IMR-90 (cell line): ENCODE measurements around the gene CASK.

ENCODE experiments used
- BHLHE40 ChIP-seq: fragments of 150-350 bp; IDR thresholded peaks from 2 replicates; pipeline ENCODE4 v1.6.1; 2016; ENCODE audit warnings: mild to moderate bottlenecking, low read depth, low read length
- CEBPB ChIP-seq: IDR thresholded peaks from 2 replicates; pipeline ENCODE4 v1.6.1; 2012; ENCODE audit warnings: low read depth, low read length, improper control_type of control experiment
- CTCF ChIP-seq: conservative IDR thresholded peaks from 2 replicates; pipeline ENCODE4 v1.5.1; 2012; ENCODE audit warnings: mild to moderate bottlenecking, low read depth, low read length, improper control_type of control experiment
- ELK1 ChIP-seq: fragments of 150-350 bp; IDR thresholded peaks from 2 replicates; pipeline ENCODE4 v1.6.1; 2016; ENCODE audit warnings: low read depth, mild to moderate bottlenecking, low read length, moderate library complexity, borderline replicate concordance
- FOS ChIP-seq: fragments of 150-350 bp; IDR thresholded peaks from 2 replicates; pipeline ENCODE4 v1.6.1; 2016; ENCODE audit warnings: low read depth, low read length
- MAFK ChIP-seq: IDR thresholded peaks from 2 replicates; pipeline ENCODE4 v1.6.1; 2012; ENCODE audit warnings: low read depth, low read length, improper control_type of control experiment
- MXI1 ChIP-seq: IDR thresholded peaks from 2 replicates; pipeline ENCODE4 v1.6.1; 2012; ENCODE audit warnings: low read depth, mild to moderate bottlenecking, low read length, moderate library complexity, borderline replicate concordance
- NFE2L2 ChIP-seq: fragments of 150-350 bp; IDR thresholded peaks from 2 replicates; pipeline ENCODE4 v1.6.1; 2016; ENCODE audit warnings: low read depth, mild to moderate bottlenecking, low read length
- POLR2A ChIP-seq: IDR thresholded peaks from 2 replicates; pipeline ENCODE4 v1.6.1; 2012; ENCODE audit warnings: mild to moderate bottlenecking, low read depth, low read length
- RAD21 ChIP-seq: IDR thresholded peaks from 2 replicates; pipeline ENCODE4 v1.6.1; 2012; ENCODE audit warnings: low read length, improper control_type of control experiment
- USF2 ChIP-seq: fragments of 150-350 bp; IDR thresholded peaks from 2 replicates; pipeline ENCODE4 v1.6.1; 2017; ENCODE audit warnings: mild to moderate bottlenecking, antibody characterized with exemption, low read length, low read depth

GRCh38 chrX:41672643-41673042 is 250.7 kb downstream of the CASK start:
- TF ChIP-seq CTCF, result no peak
- TF ChIP-seq POLR2A, result no peak
- no peak for TF ChIP-seq BHLHE40
- no peak for TF ChIP-seq RAD21
- no peak for TF ChIP-seq MXI1
- no peak for TF ChIP-seq CEBPB
- no peak for TF ChIP-seq ELK1
- TF ChIP-seq USF2, result no peak
- TF ChIP-seq MAFK, result no peak
- no peak for TF ChIP-seq NFE2L2
- no peak for TF ChIP-seq FOS
